GM23248 (cell line): ENCODE measurements around the gene FOXD4L6.
"Not testable (repeated sequence)": the region's sequence is repeated elsewhere in the genome, so short reads cannot be mapped to it uniquely, and the experiment has no call there.

Source experiments
- EZH2 ChIP-seq: fragments of 200-600 bp; sonication (generic); IDR thresholded peaks from 2 replicates; pipeline ENCODE4 v1.6.1; 2018; ENCODE audit warnings: antibody characterized with exemption, mild to moderate bottlenecking; ENCODE audit not compliant: insufficient read depth, poor library complexity, severe bottlenecking
- EZH2phosphoT487 ChIP-seq: fragments of 200-600 bp; sonication (generic); IDR thresholded peaks from 2 replicates; pipeline ENCODE4 v1.6.1; 2018; ENCODE audit warnings: antibody characterized with exemption, moderate library complexity, mild to moderate bottlenecking, low read depth; ENCODE audit not compliant: insufficient read depth

DNA sequence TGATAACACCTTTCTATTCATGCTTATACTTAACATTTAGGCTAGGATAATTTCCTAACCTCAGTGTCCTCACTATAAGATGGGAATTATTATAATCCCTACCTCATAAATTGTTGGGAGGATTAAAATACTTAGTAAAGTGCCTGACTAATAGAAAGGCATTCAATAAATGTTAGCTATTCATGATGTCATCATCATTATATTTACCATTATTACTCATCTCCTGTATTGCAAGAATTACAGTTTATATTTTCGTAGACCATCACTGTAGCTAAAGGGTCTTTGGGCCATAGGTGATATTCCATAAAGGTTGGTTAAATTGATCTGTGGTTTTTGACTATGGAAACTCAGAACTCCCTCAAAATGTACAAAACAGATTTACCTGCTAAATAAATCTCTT lies 50.9 kb downstream of the FOXD4L6 start:
- not testable (repeated sequence) for TF ChIP-seq EZH2, EZH2phosphoT487
